ENCODE measurements around the gene DHH. TPM values are rescaled to one million over a fixed set of nuclear protein-coding genes. Genes with fewer than 3 reads are reported as not detected.
A peak's percentile ranks its signal among the peaks of the same experiment; 100 is the strongest.

DHH gene
- total and polyA plus RNA-seq, 9 of the 15 experiments (the other 6 are each of a cell fraction or from before 2014, with no cell fraction given) = 0.07 to 2.6 (median 0.54) TPM

DNA sequence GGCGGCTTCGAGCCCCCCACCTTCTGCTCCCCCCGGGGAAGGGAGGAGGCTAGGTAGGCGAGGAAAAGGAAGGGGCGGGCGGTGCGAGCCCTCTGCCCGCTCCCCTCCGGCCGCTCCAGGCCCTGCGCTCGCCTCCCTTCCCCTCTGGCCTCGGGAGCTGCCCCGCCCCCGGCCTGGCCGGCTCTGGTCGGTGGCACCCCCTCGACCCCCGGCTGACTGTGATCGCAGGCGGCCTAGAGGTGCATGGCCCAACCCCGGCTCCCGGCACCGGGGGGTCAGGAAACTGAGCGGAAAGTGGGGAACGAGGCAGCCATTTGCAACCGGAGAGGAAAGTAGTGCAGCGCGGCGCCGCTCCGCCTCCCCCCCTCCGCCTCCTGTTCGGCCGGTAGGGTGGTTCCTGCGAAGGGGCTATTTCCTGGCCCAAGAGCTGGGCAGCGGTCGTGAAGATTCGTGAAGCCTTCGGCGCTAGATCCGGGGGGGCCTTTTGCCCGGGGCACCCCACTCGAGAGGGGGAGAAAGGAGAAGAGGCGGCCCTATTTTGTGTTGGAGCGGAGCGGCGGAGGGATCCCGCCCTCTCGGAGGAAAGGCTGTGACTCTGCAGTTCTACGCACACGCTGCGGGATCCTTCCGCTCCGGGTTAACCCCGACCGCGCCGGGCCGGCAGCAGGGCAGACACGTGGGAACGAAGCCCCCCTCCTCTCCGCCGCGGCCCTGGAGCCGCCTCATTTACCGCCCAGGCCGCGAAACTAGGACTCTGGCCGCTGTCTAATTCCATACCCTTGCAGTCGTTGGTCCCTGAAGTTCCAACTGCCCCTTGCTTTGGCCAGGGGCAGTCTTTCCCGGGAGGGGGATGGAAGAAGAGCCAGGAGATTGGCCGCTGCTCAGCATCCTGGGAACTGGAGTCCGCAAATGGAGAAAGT, 34.1 kb downstream of the DHH start, which contains the start of gene KMT2D (continued):
- TF ChIP-seq NCOR1 (IDR thresholded peaks at IDR 0.05) = peak; percentile 71
- no peak for TF ChIP-seq ZNF24 (IDR thresholded peaks at IDR 0.05)
- TF ChIP-seq, protein P1, sequence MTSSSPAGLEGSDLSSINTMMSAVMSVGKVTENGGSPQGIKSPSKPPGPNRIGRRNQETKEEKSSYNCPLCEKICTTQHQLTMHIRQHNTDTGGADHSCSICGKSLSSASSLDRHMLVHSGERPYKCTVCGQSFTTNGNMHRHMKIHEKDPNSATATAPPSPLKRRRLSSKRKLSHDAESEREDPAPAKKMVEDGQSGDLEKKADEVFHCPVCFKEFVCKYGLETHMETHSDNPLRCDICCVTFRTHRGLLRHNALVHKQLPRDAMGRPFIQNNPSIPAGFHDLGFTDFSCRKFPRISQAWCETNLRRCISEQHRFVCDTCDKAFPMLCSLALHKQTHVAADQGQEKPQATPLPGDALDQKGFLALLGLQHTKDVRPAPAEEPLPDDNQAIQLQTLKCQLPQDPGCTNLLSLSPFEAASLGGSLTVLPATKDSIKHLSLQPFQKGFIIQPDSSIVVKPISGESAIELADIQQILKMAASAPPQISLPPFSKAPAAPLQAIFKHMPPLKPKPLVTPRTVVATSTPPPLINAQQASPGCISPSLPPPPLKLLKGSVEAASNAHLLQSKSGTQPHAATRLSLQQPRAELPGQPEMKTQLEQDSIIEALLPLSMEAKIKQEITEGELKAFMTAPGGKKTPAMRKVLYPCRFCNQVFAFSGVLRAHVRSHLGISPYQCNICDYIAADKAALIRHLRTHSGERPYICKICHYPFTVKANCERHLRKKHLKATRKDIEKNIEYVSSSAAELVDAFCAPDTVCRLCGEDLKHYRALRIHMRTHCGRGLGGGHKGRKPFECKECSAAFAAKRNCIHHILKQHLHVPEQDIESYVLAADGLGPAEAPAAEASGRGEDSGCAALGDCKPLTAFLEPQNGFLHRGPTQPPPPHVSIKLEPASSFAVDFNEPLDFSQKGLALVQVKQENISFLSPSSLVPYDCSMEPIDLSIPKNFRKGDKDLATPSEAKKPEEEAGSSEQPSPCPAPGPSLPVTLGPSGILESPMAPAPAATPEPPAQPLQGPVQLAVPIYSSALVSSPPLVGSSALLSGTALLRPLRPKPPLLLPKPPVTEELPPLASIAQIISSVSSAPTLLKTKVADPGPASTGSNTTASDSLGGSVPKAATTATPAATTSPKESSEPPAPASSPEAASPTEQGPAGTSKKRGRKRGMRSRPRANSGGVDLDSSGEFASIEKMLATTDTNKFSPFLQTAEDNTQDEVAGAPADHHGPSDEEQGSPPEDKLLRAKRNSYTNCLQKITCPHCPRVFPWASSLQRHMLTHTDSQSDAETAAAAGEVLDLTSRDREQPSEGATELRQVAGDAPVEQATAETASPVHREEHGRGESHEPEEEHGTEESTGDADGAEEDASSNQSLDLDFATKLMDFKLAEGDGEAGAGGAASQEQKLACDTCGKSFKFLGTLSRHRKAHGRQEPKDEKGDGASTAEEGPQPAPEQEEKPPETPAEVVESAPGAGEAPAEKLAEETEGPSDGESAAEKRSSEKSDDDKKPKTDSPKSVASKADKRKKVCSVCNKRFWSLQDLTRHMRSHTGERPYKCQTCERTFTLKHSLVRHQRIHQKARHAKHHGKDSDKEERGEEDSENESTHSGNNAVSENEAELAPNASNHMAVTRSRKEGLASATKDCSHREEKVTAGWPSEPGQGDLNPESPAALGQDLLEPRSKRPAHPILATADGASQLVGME (CRISPR knock-in tag; IDR thresholded peaks at IDR 0.05) = no peak
- TF ChIP-seq, protein P2, sequence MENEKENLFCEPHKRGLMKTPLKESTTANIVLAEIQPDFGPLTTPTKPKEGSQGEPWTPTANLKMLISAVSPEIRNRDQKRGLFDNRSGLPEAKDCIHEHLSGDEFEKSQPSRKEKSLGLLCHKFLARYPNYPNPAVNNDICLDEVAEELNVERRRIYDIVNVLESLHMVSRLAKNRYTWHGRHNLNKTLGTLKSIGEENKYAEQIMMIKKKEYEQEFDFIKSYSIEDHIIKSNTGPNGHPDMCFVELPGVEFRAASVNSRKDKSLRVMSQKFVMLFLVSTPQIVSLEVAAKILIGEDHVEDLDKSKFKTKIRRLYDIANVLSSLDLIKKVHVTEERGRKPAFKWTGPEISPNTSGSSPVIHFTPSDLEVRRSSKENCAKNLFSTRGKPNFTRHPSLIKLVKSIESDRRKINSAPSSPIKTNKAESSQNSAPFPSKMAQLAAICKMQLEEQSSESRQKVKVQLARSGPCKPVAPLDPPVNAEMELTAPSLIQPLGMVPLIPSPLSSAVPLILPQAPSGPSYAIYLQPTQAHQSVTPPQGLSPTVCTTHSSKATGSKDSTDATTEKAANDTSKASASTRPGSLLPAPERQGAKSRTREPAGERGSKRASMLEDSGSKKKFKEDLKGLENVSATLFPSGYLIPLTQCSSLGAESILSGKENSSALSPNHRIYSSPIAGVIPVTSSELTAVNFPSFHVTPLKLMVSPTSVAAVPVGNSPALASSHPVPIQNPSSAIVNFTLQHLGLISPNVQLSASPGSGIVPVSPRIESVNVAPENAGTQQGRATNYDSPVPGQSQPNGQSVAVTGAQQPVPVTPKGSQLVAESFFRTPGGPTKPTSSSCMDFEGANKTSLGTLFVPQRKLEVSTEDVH (IDR thresholded peaks at IDR 0.05; ENCODE audit: low read depth, partially characterized antibody) = peak; percentile 83
- TF ChIP-seq DIDO1 (tag; IDR thresholded peaks at IDR 0.05; ENCODE audit: low read depth) = peak; percentile 84
- TF ChIP-seq XRCC4 (IDR thresholded peaks at IDR 0.05; ENCODE audit: extremely low read depth, insufficient read depth, insufficient read length) = no peak
- TF ChIP-seq POLR2AphosphoS5 (IDR thresholded peaks at IDR 0.05; ENCODE audit: control insufficient read depth, insufficient read depth, low read depth, low read length) = peak; percentile 81
- TF ChIP-seq MXI1 (IDR thresholded peaks at IDR 0.05; ENCODE audit: low read depth, low read length) = peak; percentile 91
- TF ChIP-seq ZNF263 (CRISPR knock-in tag; IDR thresholded peaks at IDR 0.05; ENCODE audit: borderline replicate concordance) = peak; percentile 57; the same call in 1 of the 2 replicates
- TF ChIP-seq, protein P3, sequence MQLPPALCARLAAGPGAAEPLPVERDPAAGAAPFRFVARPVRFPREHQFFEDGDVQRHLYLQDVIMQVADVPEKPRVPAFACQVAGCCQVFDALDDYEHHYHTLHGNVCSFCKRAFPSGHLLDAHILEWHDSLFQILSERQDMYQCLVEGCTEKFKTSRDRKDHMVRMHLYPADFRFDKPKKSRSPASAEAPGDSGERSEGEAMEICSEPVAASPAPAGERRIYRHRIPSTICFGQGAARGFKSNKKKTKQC (CRISPR knock-in tag; IDR thresholded peaks at IDR 0.05) = peak; percentile 91
- TF ChIP-seq YY1 (IDR thresholded peaks at IDR 0.05; ENCODE audit: borderline replicate concordance in 1 of 3, control insufficient read depth in 1 of 3, extremely low read depth in 1 of 3, insufficient read depth in 3 of 3, insufficient read length in 1 of 3, insufficient replicate concordance in 2 of 3, low read depth in 1 of 3, low read length in 2 of 3) = peak; percentile 71 to 93 (median 85)
- TF ChIP-seq HDGF (IDR thresholded peaks at IDR 0.05) = no peak
- no peak for TF ChIP-seq MCM5 (IDR thresholded peaks at IDR 0.05; ENCODE audit: low read depth)
- 0 out of 2 replicates have a peak, but pooled peaks have one; percentile 37 for TF ChIP-seq ZEB2 (IDR thresholded peaks at IDR 0.05)
- TF ChIP-seq RBFOX2 (IDR thresholded peaks at IDR 0.05; ENCODE audit: low read depth, low read length) = peak; percentile 97
- TF ChIP-seq POU5F1 (IDR thresholded peaks at IDR 0.05; ENCODE audit: borderline replicate concordance, low read depth, low read length, partially characterized antibody) = no peak
- no peak for TF ChIP-seq NR3C1 (CRISPR knock-in tag; IDR thresholded peaks at IDR 0.05)
- 0 out of 2 replicates have a peak, but pooled peaks have one; percentile 63 for TF ChIP-seq PTBP1 (IDR thresholded peaks at IDR 0.05; ENCODE audit: low read depth, low read length)
- TF ChIP-seq POLR2A (conservative IDR thresholded peaks at IDR 0.05) = peak; percentile 88
